GM21737 (cell line): ENCODE data around the gene PAXX.

ENCODE experiments used
- ATAC-seq: cut with Tn5 transposase; IDR thresholded peaks from one replicate; pipeline ENCODE4 v1.9.1; 2021; ENCODE audit warnings: mild to moderate bottlenecking, moderate library complexity; ENCODE audit not compliant: unreplicated experiment

The PAXX gene

GRCh38 chr9:136964833-136965422 is 27.3 kb upstream of the PAXX start:
- ATAC-seq, result no peak

- ATAC-seq, result no peak
Observed at GRCh38 chr9:136965771-136966484, 26.3 kb upstream of the PAXX start.

GRCh38 chr9:136968333-136969127 is 23.7 kb upstream of the PAXX start:
- no peak for ATAC-seq

- ATAC-seq, result no peak
Observed at GRCh38 chr9:136969150-136969549, 23.1 kb upstream of the PAXX start.

- ATAC-seq, result no peak
Observed at GRCh38 chr9:136969774-136970173, 22.4 kb upstream of the PAXX start.

- ATAC-seq, result no peak
Observed at GRCh38 chr9:136970361-136970760, 21.9 kb upstream of the PAXX start.

GRCh38 chr9:136971746-136972145 is 20.5 kb upstream of the PAXX start:
- no peak for ATAC-seq

GRCh38 chr9:136972335-136972734 is 19.9 kb upstream of the PAXX start:
- no peak for ATAC-seq

GRCh38 chr9:136972743-136973142 is 19.5 kb upstream of the PAXX start:
- ATAC-seq, result no peak

- no peak for ATAC-seq
Observed at GRCh38 chr9:136973618-136974617, 18.3 kb upstream of the PAXX start.

- no peak for ATAC-seq
Observed at GRCh38 chr9:136974817-136975535, 17.2 kb upstream of the PAXX start.

GRCh38 chr9:136975644-136976043 is 16.6 kb upstream of the PAXX start:
- ATAC-seq, result no peak

GRCh38 chr9:136977223-136977622 is 15.0 kb upstream of the PAXX start, which contains the start of gene PTGDS:
PTGDS (plus strand) TSS chr9:136977504; CDS start chr9:136977579, 75 bp downstream.
- ATAC-seq, result no peak

GRCh38 chr9:136977649-136978072 is 14.6 kb upstream of the PAXX start:
- no peak for ATAC-seq

GRCh38 chr9:136978073-136978864 is 14.0 kb upstream of the PAXX start:
- ATAC-seq, result no peak

- no peak for ATAC-seq
Observed at GRCh38 chr9:136978865-136979544, 13.2 kb upstream of the PAXX start.

GRCh38 chr9:136979769-136980587 is 12.2 kb upstream of the PAXX start:
- no peak for ATAC-seq
